ENCODE data around the gene TBCE. TPM values are rescaled to one million over a fixed set of nuclear protein-coding genes. Genes with fewer than 3 reads are reported as not detected.
"Not testable (repeated sequence)": the region's sequence is repeated elsewhere in the genome, so short reads cannot be mapped to it uniquely, and the experiment has no call there.

Gene TBCE
- polyA plus RNA-seq, 3 donors from 2014 or later, result 6.0 to 21.1 (median 16.5) TPM

DNA sequence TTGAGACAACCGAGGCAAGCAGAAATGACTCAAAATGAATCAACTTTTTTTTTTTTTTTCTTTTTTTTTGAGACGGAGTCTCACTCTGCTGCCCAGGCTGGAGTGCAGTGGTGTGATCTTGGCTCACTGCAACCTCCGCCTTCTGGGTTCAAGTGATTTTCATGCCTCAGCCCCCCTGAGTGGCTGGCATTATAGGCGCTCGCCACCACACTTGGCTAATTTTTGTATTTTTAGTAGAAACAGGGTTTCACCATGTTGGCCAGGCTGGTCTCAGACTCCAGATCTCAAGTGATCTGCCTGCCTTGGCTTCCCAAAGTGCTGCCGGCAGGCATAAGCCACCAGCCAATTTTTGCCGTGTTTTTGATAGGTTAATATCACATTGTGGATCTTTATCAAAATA lies 90.6 kb downstream of the TBCE start:
- DNase-seq; H3K9me3 Mint-ChIP-seq; H3K27me3 Mint-ChIP-seq (ENCODE audit: low read depth in 3 of 3); H3K27ac Mint-ChIP-seq; H3K4me3 Mint-ChIP-seq; H3K36me3 Mint-ChIP-seq: not testable (repeated sequence)
- peaks cover 13 to 14% of the 10 kb centered on the region in 2 donors for H3K4me1 Mint-ChIP-seq

GRCh38 chr1:235460770-235461169 lies 93.5 kb downstream of the TBCE start:
- Mint-ChIP-seq H3K4me1 (peaks cover 14% of the 10 kb centered on the region in 2 donors), H3K4me3 (no peak overlapping the region), H3K27me3 (ENCODE audit: low read depth in 3 of 3) (no peaks in the 10 kb centered on the region), H3K9me3 (no peaks in the 10 kb centered on the region), H3K27ac (no peak overlapping the region), H3K36me3 (peaks cover 0 to 4% (median 0%) of the 10 kb centered on the region in 3 donors)
- no peak for DNase-seq

GRCh38 chr1:235461954-235462353 lies 94.7 kb downstream of the TBCE start:
- peak overlapping the region in 5 of 6 donors; percentile 15 to 78 (median 63) for H3K27ac Mint-ChIP-seq
- H3K27me3 Mint-ChIP-seq (ENCODE audit: low read depth in 3 of 3), result no peaks in the 10 kb centered on the region
- peaks cover 14% of the 10 kb centered on the region in 2 donors for H3K4me1 Mint-ChIP-seq
- H3K36me3 Mint-ChIP-seq, result peaks cover 0 to 4% (median 0%) of the 10 kb centered on the region in 3 donors
- H3K9me3 Mint-ChIP-seq, result no peaks in the 10 kb centered on the region
- DNase-seq, result peak; percentile 4 to 16 (median 16)
- peak overlapping the region in 4 of 5 donors; percentile 33 to 61 (median 43) for H3K4me3 Mint-ChIP-seq

DNA sequence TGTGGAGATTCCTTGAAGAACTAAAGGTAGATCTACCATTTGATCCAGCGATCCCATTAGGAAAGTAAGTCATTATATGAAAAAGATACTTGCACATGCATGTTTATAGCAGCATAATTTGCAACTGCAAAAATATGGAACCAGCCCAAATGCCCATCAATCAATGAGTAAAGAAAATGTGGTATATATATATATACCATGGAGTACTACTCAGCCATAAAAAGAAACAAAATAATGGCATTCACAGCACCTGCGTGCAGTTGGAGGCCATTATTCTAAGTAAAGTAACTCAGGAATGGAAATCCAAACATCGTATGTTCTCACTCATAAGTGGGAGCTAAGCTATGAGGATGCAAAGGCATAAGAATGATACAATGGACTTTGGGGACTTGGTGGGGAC lies 95.6 kb downstream of the TBCE start:
- H3K27me3 Mint-ChIP-seq (ENCODE audit: low read depth in 3 of 3); H3K9me3 Mint-ChIP-seq; H3K36me3 Mint-ChIP-seq; H3K4me3 Mint-ChIP-seq; DNase-seq: not testable (repeated sequence)
- Mint-ChIP-seq H3K27ac (peak overlapping the region in 1 of 6 donors; percentile 21), H3K4me1 (peaks cover 14% of the 10 kb centered on the region in 2 donors)

DNA sequence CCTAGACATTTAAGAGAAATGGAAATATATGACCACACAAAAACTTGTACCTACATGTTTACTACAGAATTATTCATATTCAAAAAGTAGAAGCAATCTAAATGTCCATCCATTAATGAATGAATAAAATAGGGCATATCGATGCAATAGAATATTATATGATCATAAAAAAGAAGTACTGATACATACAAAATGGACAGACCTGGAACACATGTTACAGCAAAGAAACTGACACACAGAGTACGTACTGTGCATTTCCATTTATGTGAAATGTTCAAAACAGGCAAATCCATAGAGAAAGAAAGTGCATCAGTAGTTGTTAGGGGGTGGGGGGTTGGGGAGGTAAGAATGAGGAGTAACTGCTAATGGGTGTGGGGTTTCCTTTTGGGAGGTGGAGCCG lies 97.8 kb downstream of the TBCE start:
- DNase-seq, result no peak
- H3K4me1 Mint-ChIP-seq, result peaks cover 14% of the 10 kb centered on the region in 2 donors
- H3K27ac Mint-ChIP-seq, result no peak overlapping the region
- no peak overlapping the region for H3K4me3 Mint-ChIP-seq
- H3K9me3 Mint-ChIP-seq, result no peaks in the 10 kb centered on the region
- H3K27me3 Mint-ChIP-seq (ENCODE audit: low read depth in 3 of 3), result no peaks in the 10 kb centered on the region
- H3K36me3 Mint-ChIP-seq, result peaks cover 0 to 8% (median 0%) of the 10 kb centered on the region in 3 donors

DNA sequence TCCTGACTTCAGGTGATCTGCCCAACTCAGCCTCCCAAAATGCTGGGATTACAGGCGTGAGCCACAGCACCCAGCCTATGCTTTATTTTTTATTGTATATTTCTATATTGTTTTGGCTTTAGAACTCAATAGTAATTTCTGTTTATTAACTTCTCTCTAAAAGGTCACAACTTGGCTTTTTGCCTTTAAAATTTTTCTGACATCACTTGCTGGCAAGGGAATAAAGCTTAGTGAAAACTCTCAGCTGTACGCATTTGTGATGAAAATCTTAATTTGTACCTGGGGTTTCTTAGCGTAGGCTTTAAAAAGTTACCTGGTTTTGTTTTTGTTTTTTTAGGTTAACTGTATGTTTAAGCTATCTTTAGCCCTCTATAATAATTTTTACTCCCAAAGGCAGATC lies 100.8 kb downstream of the TBCE start:
- Mint-ChIP-seq H3K27ac (no peak overlapping the region), H3K4me3 (no peak overlapping the region), H3K36me3 (peaks cover 0 to 8% (median 0%) of the 10 kb centered on the region in 3 donors), H3K9me3 (no peaks in the 10 kb centered on the region), H3K4me1 (no peaks in the 10 kb centered on the region), H3K27me3 (ENCODE audit: low read depth in 3 of 3) (no peaks in the 10 kb centered on the region)
- no peak for DNase-seq

DNA sequence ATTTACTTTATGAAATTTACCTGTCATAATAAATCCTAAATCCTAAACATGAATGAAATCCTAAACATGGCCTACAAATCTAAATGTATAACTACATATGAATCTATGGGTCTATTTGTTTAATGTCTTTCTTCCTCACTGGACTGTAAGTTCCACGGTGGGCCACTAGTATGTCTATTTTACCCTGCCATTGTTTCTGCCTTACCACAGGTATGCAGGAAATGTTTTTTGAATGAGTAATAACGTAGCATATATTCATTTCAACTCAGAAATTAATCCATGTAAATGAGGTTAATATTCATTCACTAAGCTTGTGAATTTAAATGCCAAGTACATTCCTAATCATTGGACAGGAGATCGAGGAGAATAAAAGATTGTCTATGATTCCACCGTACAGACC lies 101.7 kb downstream of the TBCE start:
- Mint-ChIP-seq H3K27me3 (ENCODE audit: low read depth in 3 of 3) (no peaks in the 10 kb centered on the region), H3K36me3 (peaks cover 0 to 8% (median 0%) of the 10 kb centered on the region in 3 donors), H3K4me1 (no peaks in the 10 kb centered on the region), H3K9me3 (no peaks in the 10 kb centered on the region), H3K4me3 (no peak overlapping the region), H3K27ac (no peak overlapping the region)
- DNase-seq, result no peak

DNA sequence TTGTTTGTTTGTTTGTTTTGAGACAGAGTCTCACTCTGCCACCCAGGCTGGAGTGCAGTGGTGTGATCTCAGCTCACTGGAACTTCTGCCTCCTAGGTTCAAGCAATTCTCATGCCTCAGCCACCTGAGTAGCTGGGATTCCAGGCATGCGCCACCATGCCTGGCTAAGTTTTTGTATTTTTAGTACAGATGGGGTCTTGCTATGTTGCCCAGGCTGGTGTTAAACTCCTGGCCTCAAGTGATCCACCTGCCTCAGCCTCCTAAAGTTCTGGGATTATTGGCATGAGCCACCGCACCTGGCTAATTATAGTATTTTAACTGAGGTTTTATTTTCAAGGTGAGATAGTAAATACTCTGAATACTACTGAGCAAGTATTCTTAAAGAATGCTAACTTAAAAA lies 102.7 kb downstream of the TBCE start:
- not testable (repeated sequence) for H3K36me3 Mint-ChIP-seq; H3K27me3 Mint-ChIP-seq (ENCODE audit: low read depth in 3 of 3); H3K4me3 Mint-ChIP-seq; H3K9me3 Mint-ChIP-seq; H3K27ac Mint-ChIP-seq; H3K4me1 Mint-ChIP-seq; DNase-seq

GRCh38 chr1:235470741-235471439 lies 103.7 kb downstream of the TBCE start:
- H3K4me1 Mint-ChIP-seq, result no peaks in the 10 kb centered on the region
- H3K9me3 Mint-ChIP-seq, result no peaks in the 10 kb centered on the region
- DNase-seq, result no peak
- no peak overlapping the region for H3K4me3 Mint-ChIP-seq
- peaks cover 0 to 4% (median 0%) of the 10 kb centered on the region in 3 donors for H3K36me3 Mint-ChIP-seq
- no peaks in the 10 kb centered on the region for H3K27me3 Mint-ChIP-seq (ENCODE audit: low read depth in 3 of 3)
- no peak overlapping the region for H3K27ac Mint-ChIP-seq

DNA sequence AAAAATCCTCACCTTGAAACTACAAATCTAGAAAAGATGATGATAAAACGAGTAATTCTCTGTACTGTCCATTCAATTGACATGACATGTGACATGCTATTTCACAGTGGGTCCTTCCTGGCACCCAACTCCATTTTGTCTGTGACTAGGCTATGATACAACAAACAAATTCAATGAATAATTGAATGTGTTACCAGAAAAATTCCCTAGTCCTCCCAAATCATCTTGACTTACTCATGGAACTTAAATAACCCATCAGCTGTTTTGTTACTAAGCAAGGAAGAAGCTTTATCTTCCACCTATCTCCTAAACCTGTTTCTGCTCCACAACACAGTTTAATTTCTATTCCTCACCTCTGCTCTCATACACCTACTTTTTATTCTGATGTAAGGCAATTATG lies 106.6 kb downstream of the TBCE start:
- Mint-ChIP-seq H3K27ac (peak overlapping the region in 1 of 6 donors; percentile 50), H3K9me3 (no peaks in the 10 kb centered on the region), H3K4me3 (no peak overlapping the region), H3K36me3 (peaks cover 9 to 16% (median 15%) of the 10 kb centered on the region in 3 donors), H3K4me1 (no peaks in the 10 kb centered on the region), H3K27me3 (ENCODE audit: low read depth in 3 of 3) (no peaks in the 10 kb centered on the region)
- no peak for DNase-seq

GRCh38 chr1:235483090-235483489 lies 115.9 kb downstream of the TBCE start:
- Mint-ChIP-seq H3K36me3 (peaks cover 27 to 46% (median 38%) of the 10 kb centered on the region in 3 donors), H3K27ac (no peak overlapping the region)
- DNase-seq, result no peak

DNA sequence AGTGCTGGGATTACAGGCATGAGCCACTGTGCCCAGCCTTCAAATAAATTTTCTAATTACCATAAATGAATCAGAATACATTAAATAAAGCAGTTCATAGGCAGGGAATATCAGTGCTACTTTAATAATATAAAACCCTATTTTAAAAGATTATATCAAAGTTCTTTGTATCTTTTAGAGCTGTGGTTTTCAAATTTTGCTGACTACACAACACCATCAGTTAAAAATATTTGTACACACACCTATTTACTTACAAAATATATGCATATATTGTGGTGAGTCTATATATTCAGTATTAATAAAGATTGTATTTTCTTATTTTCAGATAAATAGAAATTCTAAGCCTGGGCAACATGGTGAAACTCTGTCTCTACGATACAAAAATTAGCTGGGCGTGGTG lies 118.3 kb downstream of the TBCE start:
- Mint-ChIP-seq H3K4me3 (no peak overlapping the region), H3K27me3 (ENCODE audit: low read depth in 3 of 3) (peaks cover 0 to 3% (median 0%) of the 10 kb centered on the region in 3 donors), H3K27ac (no peak overlapping the region), H3K4me1 (no peaks in the 10 kb centered on the region), H3K9me3 (no peaks in the 10 kb centered on the region), H3K36me3 (peaks cover 22 to 31% (median 28%) of the 10 kb centered on the region in 3 donors)
- DNase-seq, result no peak

More at GRCh38 chr1:235483090-235483489, 115.9 kb downstream of the TBCE start:
- Mint-ChIP-seq H3K4me1 (no peaks in the 10 kb centered on the region), H3K4me3 (no peak overlapping the region), H3K9me3 (no peaks in the 10 kb centered on the region), H3K27me3 (ENCODE audit: low read depth in 3 of 3) (peaks cover 0 to 3% (median 0%) of the 10 kb centered on the region in 3 donors)

GRCh38 chr1:235486321-235486720 lies 119.1 kb downstream of the TBCE start:
- peaks cover 22 to 27% (median 25%) of the 10 kb centered on the region in 3 donors for H3K36me3 Mint-ChIP-seq
- H3K27ac Mint-ChIP-seq, result no peak overlapping the region
- no peak overlapping the region for H3K4me3 Mint-ChIP-seq
- no peaks in the 10 kb centered on the region for H3K9me3 Mint-ChIP-seq
- H3K27me3 Mint-ChIP-seq (ENCODE audit: low read depth in 3 of 3), result peaks cover 0 to 3% (median 0%) of the 10 kb centered on the region in 3 donors
- no peak for DNase-seq
- H3K4me1 Mint-ChIP-seq, result no peaks in the 10 kb centered on the region

- Mint-ChIP-seq H3K4me3 (no peak overlapping the region), H3K27ac (no peak overlapping the region), H3K27me3 (ENCODE audit: low read depth in 3 of 3) (no peaks in the 10 kb centered on the region), H3K9me3 (no peaks in the 10 kb centered on the region), H3K4me1 (peaks cover 4 to 9% of the 10 kb centered on the region in 2 donors), H3K36me3 (peaks cover 12 to 26% (median 23%) of the 10 kb centered on the region in 3 donors)
- DNase-seq, result no peak
Measured at GRCh38 chr1:235491644-235492043, 124.4 kb downstream of the TBCE start.

GRCh38 chr1:235494531-235494930 lies 127.3 kb downstream of the TBCE start:
- Mint-ChIP-seq H3K36me3 (peaks cover 12 to 22% (median 18%) of the 10 kb centered on the region in 3 donors), H3K4me3 (no peak overlapping the region), H3K4me1 (peaks cover 4 to 9% of the 10 kb centered on the region in 2 donors), H3K27me3 (ENCODE audit: low read depth in 3 of 3) (no peaks in the 10 kb centered on the region), H3K9me3 (no peaks in the 10 kb centered on the region), H3K27ac (no peak overlapping the region)
- no peak for DNase-seq

All from immature natural killer cell (primary cell).